Measurements from ENCODE around the gene TUFT1. TPM values are rescaled to one million over a fixed set of nuclear protein-coding genes. Genes with fewer than 3 reads are reported as not detected.
A peak's percentile ranks its signal among the peaks of the same experiment; 100 is the strongest.

TUFT1 gene
- total and polyA plus RNA-seq, 2 of the 13 experiments (the other 11 are each of a cell fraction or from before 2014, with no cell fraction given): 6.4 to 7.3 TPM

GRCh38 chr1:151537112-151537511 lies 3.0 kb upstream of the TUFT1 start:
- 76% methylated on average over 9 of the region's 9 CpGs for WGBS (ENCODE audit: low lambda C conversion rate)
- no peak overlapping the region for H2AFZ ChIP-seq (ENCODE audit: low read length)
- no peaks in the 10 kb centered on the region for H3K36me3 ChIP-seq (replicated peaks in 1 of 2; ENCODE audit: control insufficient read depth in 1 of 2, insufficient read depth in 2 of 2, low read length in 2 of 2)
- H3K4me1 ChIP-seq (ENCODE audit: insufficient read depth, low read length): peaks cover 28% of the 10 kb centered on the region
- H3K4me2 ChIP-seq (ENCODE audit: low read depth, low read length): no peak overlapping the region
- ChIA-PET POLR2A (no interaction called here), CTCF (ENCODE audit: low intra/inter-chr PET ratio, low total read pairs) (interaction anchor here (1.3 kb wide), 1 partner anchor 198 kb away, joined by 3 read pairs; no protein-coding TSS in a partner anchor)
- in situ Hi-C loops (cut with HindIII; ENCODE audit: extremely low pct_ligation_motif_present, low pct_unique_long_range_greater_than_20kb): loop anchor here (25.0 kb wide), 1 partner anchor 200 kb away; no protein-coding TSS in a partner anchor
- H3K79me2 ChIP-seq (ENCODE audit: insufficient read depth, low read length): peaks cover 9% of the 10 kb centered on the region
- intact Hi-C loops (cut with micrococcal nuclease; ENCODE audit: unreplicated experiment): no loop called here
- no peak overlapping the region for H3K9ac ChIP-seq (ENCODE audit: insufficient read depth, low read depth, low read length)
- H3K9me3 ChIP-seq (ENCODE audit: low read length): no peaks in the 10 kb centered on the region
- no peak for ATAC-seq
- H4K20me1 ChIP-seq (ENCODE audit: insufficient read depth, low read length): no peaks in the 10 kb centered on the region
- TF ChIP-seq MAFK (conservative IDR thresholded peaks at IDR 0.05 in 1 of 2, IDR thresholded peaks at IDR 0.05 in 1 of 2; ENCODE audit: low read length in 2 of 2) (peak; percentile 23 to 56; a peak in 2 of 4 replicates), CEBPB (IDR thresholded peaks at IDR 0.05; ENCODE audit: borderline replicate concordance, low read depth, low read length) (0 out of 2 replicates have a peak, but pooled peaks have one; percentile 7), RFXAP (CRISPR knock-in tag; IDR thresholded peaks at IDR 0.05; ENCODE audit: borderline replicate concordance) (no peak), MAFF (IDR thresholded peaks at IDR 0.05; ENCODE audit: low read depth, low read length) (peak; percentile 36; the same call in 1 of the 2 replicates)
- H3K27me3 ChIP-seq (ENCODE audit: control insufficient read depth in 1 of 2, insufficient read depth in 2 of 2, low read length in 2 of 2): no peaks in the 10 kb centered on the region; a peak in 1 of 5 replicates
- DNase-seq (ENCODE audit: low spot score): no peak
- no TSS peak for BruUV-seq (replicated peaks)
- no peak overlapping the region for H3K27ac ChIP-seq (ENCODE audit: extremely low read length, insufficient read depth, low read length)
- FAIRE-seq: no peak
- H3K4me3 ChIP-seq (replicated peaks in 1 of 3; ENCODE audit: insufficient read depth in 1 of 3, low read depth in 2 of 3, low read length in 3 of 3): no peak overlapping the region

GRCh38 chr1:151539321-151540020 lies 638 bp upstream of the TUFT1 start:
- H3K36me3 ChIP-seq (replicated peaks in 1 of 2; ENCODE audit: control insufficient read depth in 1 of 2, insufficient read depth in 2 of 2, low read length in 2 of 2): no peaks in the 10 kb centered on the region
- ChIA-PET POLR2A (interaction anchor here (0.7 to 3.2 kb wide), 32 partner anchors 10 to 1652 kb away, joined by 3 to 41 read pairs (median 5); partner anchors contain the start of genes C2CD4D, CGN, MRPL9 and PI4KB), CTCF (ENCODE audit: low intra/inter-chr PET ratio, low total read pairs) (no interaction called here)
- no peaks in the 10 kb centered on the region; a peak in 1 of 5 replicates for H3K27me3 ChIP-seq (ENCODE audit: control insufficient read depth in 1 of 2, insufficient read depth in 2 of 2, low read length in 2 of 2)
- FAIRE-seq (peak; percentile 43), DNase-seq (ENCODE audit: low spot score) (peak; percentile 83), ATAC-seq (peak; percentile 60)
- H3K27ac ChIP-seq (ENCODE audit: extremely low read length, insufficient read depth, low read length): peak overlapping the region; percentile 70
- BruUV-seq (replicated peaks): no TSS peak
- peaks cover 37% of the 10 kb centered on the region for H3K4me1 ChIP-seq (ENCODE audit: insufficient read depth, low read length)
- H3K79me2 ChIP-seq (ENCODE audit: insufficient read depth, low read length): peaks cover 13% of the 10 kb centered on the region
- peak overlapping the region; percentile 70 to 82 (median 73); a peak in 5 of 6 replicates for H3K4me3 ChIP-seq (replicated peaks in 1 of 3; ENCODE audit: insufficient read depth in 1 of 3, low read depth in 2 of 3, low read length in 3 of 3)
- in situ Hi-C loops (cut with HindIII; ENCODE audit: extremely low pct_ligation_motif_present, low pct_unique_long_range_greater_than_20kb): loop anchor here (25.0 kb wide), 1 partner anchor 198 kb away; no protein-coding TSS in a partner anchor
- H2AFZ ChIP-seq (ENCODE audit: low read length): peak overlapping the region; percentile 50
- H3K9ac ChIP-seq (ENCODE audit: insufficient read depth, low read depth, low read length): peak overlapping the region; percentile 48; the same call in 1 of the 2 replicates
- no peaks in the 10 kb centered on the region for H3K9me3 ChIP-seq (ENCODE audit: low read length)
- H3K4me2 ChIP-seq (ENCODE audit: low read depth, low read length): peak overlapping the region; percentile 97
- H4K20me1 ChIP-seq (ENCODE audit: insufficient read depth, low read length): no peaks in the 10 kb centered on the region
- WGBS (ENCODE audit: low lambda C conversion rate): 17% methylated on average over 6 of the region's 7 CpGs
- intact Hi-C loops (cut with micrococcal nuclease; ENCODE audit: unreplicated experiment): loop anchor here (10.0 kb wide), 1 partner anchor 295 kb away; the partner anchor contains the start of genes C2CD4D and RORC
- TF ChIP-seq ZSCAN21 (CRISPR knock-in tag; IDR thresholded peaks at IDR 0.05; ENCODE audit: borderline replicate concordance) (no peak), AHDC1 (CRISPR knock-in tag; IDR thresholded peaks at IDR 0.05; ENCODE audit: borderline replicate concordance) (no peak), ETV5 (CRISPR knock-in tag; IDR thresholded peaks at IDR 0.05; ENCODE audit: borderline replicate concordance) (no peak), NCOA2 (CRISPR knock-in tag; IDR thresholded peaks at IDR 0.05) (0 out of 2 replicates have a peak, but pooled peaks have one; percentile 5), HCFC1 (IDR thresholded peaks at IDR 0.05; ENCODE audit: low read depth, low read length) (no peak), RARG (CRISPR knock-in tag; IDR thresholded peaks at IDR 0.05; ENCODE audit: low read depth) (0 out of 2 replicates have a peak, but pooled peaks have one; percentile 49), MEIS1 (CRISPR knock-in tag; IDR thresholded peaks at IDR 0.05; ENCODE audit: borderline replicate concordance) (0 out of 2 replicates have a peak, but pooled peaks have one; percentile 65)
